ENCODE results near the gene DPT.

DNA sequence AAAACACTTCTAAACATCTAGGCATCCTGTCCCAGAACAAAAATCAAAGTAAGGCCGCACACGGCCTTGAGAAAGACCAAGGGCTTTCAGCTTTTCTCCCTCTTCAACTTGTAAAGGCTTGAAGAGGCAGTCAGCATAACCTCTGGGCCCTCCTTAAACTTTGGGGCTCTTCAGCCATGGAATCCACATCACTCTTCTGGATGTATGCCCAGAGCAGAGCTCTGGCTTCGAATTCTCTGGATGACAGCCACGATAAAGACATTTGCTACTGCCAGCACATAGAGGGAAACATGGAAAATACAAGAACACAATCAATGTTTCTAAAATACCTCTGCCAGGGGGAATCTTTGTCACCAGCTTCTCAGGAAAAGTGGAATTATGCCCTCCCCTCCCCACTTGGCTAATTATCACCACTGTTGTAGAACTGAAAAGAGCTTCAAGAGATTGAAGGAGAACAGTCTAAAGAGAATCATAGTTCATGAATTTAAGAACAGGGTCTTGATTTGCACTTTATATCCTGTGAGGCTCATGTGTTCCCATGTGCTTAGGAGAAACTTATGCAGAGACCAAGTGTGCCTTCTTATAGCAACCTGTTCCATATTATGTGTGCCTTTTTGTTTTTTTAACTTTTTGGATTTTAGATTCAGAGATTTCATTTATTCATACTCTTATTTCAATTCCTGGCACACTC, 39.0 kb upstream of the DPT start:
- TF ChIP-seq, protein P1, sequence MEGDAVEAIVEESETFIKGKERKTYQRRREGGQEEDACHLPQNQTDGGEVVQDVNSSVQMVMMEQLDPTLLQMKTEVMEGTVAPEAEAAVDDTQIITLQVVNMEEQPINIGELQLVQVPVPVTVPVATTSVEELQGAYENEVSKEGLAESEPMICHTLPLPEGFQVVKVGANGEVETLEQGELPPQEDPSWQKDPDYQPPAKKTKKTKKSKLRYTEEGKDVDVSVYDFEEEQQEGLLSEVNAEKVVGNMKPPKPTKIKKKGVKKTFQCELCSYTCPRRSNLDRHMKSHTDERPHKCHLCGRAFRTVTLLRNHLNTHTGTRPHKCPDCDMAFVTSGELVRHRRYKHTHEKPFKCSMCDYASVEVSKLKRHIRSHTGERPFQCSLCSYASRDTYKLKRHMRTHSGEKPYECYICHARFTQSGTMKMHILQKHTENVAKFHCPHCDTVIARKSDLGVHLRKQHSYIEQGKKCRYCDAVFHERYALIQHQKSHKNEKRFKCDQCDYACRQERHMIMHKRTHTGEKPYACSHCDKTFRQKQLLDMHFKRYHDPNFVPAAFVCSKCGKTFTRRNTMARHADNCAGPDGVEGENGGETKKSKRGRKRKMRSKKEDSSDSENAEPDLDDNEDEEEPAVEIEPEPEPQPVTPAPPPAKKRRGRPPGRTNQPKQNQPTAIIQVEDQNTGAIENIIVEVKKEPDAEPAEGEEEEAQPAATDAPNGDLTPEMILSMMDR (IDR thresholded peaks at IDR 0.05; ENCODE audit: extremely low read depth in 1 of 2, insufficient read depth in 1 of 2, low read depth in 1 of 2, low read length in 2 of 2): no peak
- TF ChIP-seq POLR2AphosphoS5 (IDR thresholded peaks at IDR 0.05; ENCODE audit: insufficient read depth, low read depth, low read length) (no peak), EZH2 (IDR thresholded peaks at IDR 0.05; ENCODE audit: borderline replicate concordance, low read depth, low read length, severe bottlenecking) (no peak)
